Keratinocyte (primary cell): ENCODE data around the gene DACH1.

ENCODE experiments used
- EZH2 ChIP-seq: IDR thresholded peaks from one replicate; pipeline ENCODE4 v1.6.1; 2012; ENCODE audit warnings: inconsistent platforms, mild to moderate bottlenecking, low read length, moderate library complexity
- TF ChIP-seq, protein P1 (sequence below), 3 experiments: IDR thresholded peaks in 1 of 3; conservative IDR thresholded peaks in 1 of 3; optimal IDR thresholded peaks in 1 of 3; 2 replicates in 2 of 3; 3 replicates in 1 of 3; pipeline versions ENCODE3 to v1.5.1; 2011; ENCODE audit warnings: low read length in 3 of 3, mild to moderate bottlenecking in 3 of 3, moderate library complexity in 2 of 3, control low read depth in 1 of 3, inconsistent platforms in 1 of 3; ENCODE audit not compliant: insufficient read depth in 2 of 3; ENCODE audit errors: extremely low read depth in 1 of 3

- TF ChIP-seq, protein P1, sequence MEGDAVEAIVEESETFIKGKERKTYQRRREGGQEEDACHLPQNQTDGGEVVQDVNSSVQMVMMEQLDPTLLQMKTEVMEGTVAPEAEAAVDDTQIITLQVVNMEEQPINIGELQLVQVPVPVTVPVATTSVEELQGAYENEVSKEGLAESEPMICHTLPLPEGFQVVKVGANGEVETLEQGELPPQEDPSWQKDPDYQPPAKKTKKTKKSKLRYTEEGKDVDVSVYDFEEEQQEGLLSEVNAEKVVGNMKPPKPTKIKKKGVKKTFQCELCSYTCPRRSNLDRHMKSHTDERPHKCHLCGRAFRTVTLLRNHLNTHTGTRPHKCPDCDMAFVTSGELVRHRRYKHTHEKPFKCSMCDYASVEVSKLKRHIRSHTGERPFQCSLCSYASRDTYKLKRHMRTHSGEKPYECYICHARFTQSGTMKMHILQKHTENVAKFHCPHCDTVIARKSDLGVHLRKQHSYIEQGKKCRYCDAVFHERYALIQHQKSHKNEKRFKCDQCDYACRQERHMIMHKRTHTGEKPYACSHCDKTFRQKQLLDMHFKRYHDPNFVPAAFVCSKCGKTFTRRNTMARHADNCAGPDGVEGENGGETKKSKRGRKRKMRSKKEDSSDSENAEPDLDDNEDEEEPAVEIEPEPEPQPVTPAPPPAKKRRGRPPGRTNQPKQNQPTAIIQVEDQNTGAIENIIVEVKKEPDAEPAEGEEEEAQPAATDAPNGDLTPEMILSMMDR (optimal IDR thresholded peaks at IDR 0.05 in 1 of 3, IDR thresholded peaks at IDR 0.05 in 1 of 3, conservative IDR thresholded peaks at IDR 0.05 in 1 of 3; ENCODE audit: extremely low read depth in 1 of 3, insufficient read depth in 2 of 3, low read length in 3 of 3): no peak
- no peak for TF ChIP-seq EZH2
These were observed 283.4 kb downstream of the DACH1 start for GRCh38 chr13:71583581-71583980.
